ENCODE data around the gene ELK3.
A peak's percentile ranks its signal among the peaks of the same experiment; 100 is the strongest.

The ELK3 gene

GRCh38 chr12:96193725-96194575 is at the start of gene ELK3 (continued):
- TF ChIP-seq, protein P1, sequence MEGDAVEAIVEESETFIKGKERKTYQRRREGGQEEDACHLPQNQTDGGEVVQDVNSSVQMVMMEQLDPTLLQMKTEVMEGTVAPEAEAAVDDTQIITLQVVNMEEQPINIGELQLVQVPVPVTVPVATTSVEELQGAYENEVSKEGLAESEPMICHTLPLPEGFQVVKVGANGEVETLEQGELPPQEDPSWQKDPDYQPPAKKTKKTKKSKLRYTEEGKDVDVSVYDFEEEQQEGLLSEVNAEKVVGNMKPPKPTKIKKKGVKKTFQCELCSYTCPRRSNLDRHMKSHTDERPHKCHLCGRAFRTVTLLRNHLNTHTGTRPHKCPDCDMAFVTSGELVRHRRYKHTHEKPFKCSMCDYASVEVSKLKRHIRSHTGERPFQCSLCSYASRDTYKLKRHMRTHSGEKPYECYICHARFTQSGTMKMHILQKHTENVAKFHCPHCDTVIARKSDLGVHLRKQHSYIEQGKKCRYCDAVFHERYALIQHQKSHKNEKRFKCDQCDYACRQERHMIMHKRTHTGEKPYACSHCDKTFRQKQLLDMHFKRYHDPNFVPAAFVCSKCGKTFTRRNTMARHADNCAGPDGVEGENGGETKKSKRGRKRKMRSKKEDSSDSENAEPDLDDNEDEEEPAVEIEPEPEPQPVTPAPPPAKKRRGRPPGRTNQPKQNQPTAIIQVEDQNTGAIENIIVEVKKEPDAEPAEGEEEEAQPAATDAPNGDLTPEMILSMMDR (tag by site-specific recombination; IDR thresholded peaks at IDR 0.05): no peak
- TF ChIP-seq, protein P2, sequence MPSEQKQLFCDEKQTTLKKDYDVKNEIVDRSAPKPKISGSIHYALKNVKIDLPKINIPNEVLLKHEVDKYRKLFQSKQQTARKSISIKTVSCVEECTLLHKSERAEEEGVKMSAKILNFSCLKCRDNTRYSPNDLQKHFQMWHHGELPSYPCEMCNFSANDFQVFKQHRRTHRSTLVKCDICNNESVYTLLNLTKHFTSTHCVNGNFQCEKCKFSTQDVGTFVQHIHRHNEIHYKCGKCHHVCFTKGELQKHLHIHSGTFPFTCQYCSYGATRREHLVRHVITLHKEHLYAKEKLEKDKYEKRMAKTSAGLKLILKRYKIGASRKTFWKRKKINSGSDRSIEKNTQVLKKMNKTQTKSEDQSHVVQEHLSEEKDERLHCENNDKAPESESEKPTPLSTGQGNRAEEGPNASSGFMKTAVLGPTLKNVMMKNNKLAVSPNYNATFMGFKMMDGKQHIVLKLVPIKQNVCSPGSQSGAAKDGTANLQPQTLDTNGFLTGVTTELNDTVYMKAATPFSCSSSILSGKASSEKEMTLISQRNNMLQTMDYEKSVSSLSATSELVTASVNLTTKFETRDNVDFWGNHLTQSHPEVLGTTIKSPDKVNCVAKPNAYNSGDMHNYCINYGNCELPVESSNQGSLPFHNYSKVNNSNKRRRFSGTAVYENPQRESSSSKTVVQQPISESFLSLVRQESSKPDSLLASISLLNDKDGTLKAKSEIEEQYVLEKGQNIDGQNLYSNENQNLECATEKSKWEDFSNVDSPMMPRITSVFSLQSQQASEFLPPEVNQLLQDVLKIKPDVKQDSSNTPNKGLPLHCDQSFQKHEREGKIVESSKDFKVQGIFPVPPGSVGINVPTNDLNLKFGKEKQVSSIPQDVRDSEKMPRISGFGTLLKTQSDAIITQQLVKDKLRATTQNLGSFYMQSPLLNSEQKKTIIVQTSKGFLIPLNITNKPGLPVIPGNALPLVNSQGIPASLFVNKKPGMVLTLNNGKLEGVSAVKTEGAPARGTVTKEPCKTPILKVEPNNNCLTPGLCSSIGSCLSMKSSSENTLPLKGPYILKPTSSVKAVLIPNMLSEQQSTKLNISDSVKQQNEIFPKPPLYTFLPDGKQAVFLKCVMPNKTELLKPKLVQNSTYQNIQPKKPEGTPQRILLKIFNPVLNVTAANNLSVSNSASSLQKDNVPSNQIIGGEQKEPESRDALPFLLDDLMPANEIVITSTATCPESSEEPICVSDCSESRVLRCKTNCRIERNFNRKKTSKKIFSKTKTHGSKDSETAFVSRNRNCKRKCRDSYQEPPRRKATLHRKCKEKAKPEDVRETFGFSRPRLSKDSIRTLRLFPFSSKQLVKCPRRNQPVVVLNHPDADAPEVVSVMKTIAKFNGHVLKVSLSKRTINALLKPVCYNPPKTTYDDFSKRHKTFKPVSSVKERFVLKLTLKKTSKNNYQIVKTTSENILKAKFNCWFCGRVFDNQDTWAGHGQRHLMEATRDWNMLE (tag by site-specific recombination; conservative IDR thresholded peaks at IDR 0.05; ENCODE audit: low read depth): no peak
- TF ChIP-seq ZNF266 (tag by site-specific recombination; IDR thresholded peaks at IDR 0.05; ENCODE audit: low read depth) (no peak), ZNF830 (tag by site-specific recombination; IDR thresholded peaks at IDR 0.05; ENCODE audit: low read depth) (no peak), SETDB1 (IDR thresholded peaks at IDR 0.05; ENCODE audit: insufficient read length, low read length) (no peak), ZNF558 (tag by site-specific recombination; IDR thresholded peaks at IDR 0.05) (no peak), EGR2 (tag by site-specific recombination; IDR thresholded peaks at IDR 0.05; ENCODE audit: low read depth) (no peak), ZNF37A (tag by site-specific recombination; IDR thresholded peaks at IDR 0.05) (no peak), ZNF335 (tag by site-specific recombination; conservative IDR thresholded peaks at IDR 0.05) (peak; percentile 95), ZNF629 (tag by site-specific recombination; IDR thresholded peaks at IDR 0.05) (0 out of 2 replicates have a peak, but pooled peaks have one; percentile 10), ZNF157 (tag by site-specific recombination; IDR thresholded peaks at IDR 0.05) (no peak), ZNF510 (tag by site-specific recombination; IDR thresholded peaks at IDR 0.05; ENCODE audit: insufficient replicate concordance) (no peak), ZEB2 (tag by site-specific recombination; IDR thresholded peaks at IDR 0.05) (peak; percentile 62), RBAK (tag by site-specific recombination; IDR thresholded peaks at IDR 0.05) (no peak), ZNF48 (tag by site-specific recombination; IDR thresholded peaks at IDR 0.05) (no peak), KLF9 (tag by site-specific recombination; IDR thresholded peaks at IDR 0.05; ENCODE audit: low read depth) (no peak), ZNF530 (tag by site-specific recombination; IDR thresholded peaks at IDR 0.05; ENCODE audit: low read depth) (no peak), GLI2 (tag by site-specific recombination; IDR thresholded peaks at IDR 0.05; ENCODE audit: borderline replicate concordance, low read depth) (no peak), ZNF76 (tag by site-specific recombination; IDR thresholded peaks at IDR 0.05; ENCODE audit: borderline replicate concordance, low read depth) (no peak), ZNF660 (tag by site-specific recombination; IDR thresholded peaks at IDR 0.05) (no peak), ZNF10 (tag by site-specific recombination; IDR thresholded peaks at IDR 0.05) (no peak), ZNF433 (tag by site-specific recombination; IDR thresholded peaks at IDR 0.05; ENCODE audit: low read depth) (no peak), ZBTB6 (tag by site-specific recombination; IDR thresholded peaks at IDR 0.05) (no peak)
- TF ChIP-seq, protein P3, sequence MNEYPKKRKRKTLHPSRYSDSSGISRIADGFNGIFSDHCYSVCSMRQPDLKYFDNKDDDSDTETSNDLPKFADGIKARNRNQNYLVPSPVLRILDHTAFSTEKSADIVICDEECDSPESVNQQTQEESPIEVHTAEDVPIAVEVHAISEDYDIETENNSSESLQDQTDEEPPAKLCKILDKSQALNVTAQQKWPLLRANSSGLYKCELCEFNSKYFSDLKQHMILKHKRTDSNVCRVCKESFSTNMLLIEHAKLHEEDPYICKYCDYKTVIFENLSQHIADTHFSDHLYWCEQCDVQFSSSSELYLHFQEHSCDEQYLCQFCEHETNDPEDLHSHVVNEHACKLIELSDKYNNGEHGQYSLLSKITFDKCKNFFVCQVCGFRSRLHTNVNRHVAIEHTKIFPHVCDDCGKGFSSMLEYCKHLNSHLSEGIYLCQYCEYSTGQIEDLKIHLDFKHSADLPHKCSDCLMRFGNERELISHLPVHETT (tag by site-specific recombination; IDR thresholded peaks at IDR 0.05): 0 out of 2 replicates have a peak, but pooled peaks have one; percentile 39
- TF ChIP-seq, protein P4, sequence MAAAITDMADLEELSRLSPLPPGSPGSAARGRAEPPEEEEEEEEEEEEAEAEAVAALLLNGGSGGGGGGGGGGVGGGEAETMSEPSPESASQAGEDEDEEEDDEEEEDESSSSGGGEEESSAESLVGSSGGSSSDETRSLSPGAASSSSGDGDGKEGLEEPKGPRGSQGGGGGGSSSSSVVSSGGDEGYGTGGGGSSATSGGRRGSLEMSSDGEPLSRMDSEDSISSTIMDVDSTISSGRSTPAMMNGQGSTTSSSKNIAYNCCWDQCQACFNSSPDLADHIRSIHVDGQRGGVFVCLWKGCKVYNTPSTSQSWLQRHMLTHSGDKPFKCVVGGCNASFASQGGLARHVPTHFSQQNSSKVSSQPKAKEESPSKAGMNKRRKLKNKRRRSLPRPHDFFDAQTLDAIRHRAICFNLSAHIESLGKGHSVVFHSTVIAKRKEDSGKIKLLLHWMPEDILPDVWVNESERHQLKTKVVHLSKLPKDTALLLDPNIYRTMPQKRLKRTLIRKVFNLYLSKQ (tag by site-specific recombination; IDR thresholded peaks at IDR 0.05; ENCODE audit: borderline replicate concordance): no peak
- TF ChIP-seq, protein P5, sequence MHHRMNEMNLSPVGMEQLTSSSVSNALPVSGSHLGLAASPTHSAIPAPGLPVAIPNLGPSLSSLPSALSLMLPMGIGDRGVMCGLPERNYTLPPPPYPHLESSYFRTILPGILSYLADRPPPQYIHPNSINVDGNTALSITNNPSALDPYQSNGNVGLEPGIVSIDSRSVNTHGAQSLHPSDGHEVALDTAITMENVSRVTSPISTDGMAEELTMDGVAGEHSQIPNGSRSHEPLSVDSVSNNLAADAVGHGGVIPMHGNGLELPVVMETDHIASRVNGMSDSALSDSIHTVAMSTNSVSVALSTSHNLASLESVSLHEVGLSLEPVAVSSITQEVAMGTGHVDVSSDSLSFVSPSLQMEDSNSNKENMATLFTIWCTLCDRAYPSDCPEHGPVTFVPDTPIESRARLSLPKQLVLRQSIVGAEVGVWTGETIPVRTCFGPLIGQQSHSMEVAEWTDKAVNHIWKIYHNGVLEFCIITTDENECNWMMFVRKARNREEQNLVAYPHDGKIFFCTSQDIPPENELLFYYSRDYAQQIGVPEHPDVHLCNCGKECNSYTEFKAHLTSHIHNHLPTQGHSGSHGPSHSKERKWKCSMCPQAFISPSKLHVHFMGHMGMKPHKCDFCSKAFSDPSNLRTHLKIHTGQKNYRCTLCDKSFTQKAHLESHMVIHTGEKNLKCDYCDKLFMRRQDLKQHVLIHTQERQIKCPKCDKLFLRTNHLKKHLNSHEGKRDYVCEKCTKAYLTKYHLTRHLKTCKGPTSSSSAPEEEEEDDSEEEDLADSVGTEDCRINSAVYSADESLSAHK (tag by site-specific recombination; IDR thresholded peaks at IDR 0.05): no peak

Measured in HEK293 (cell line).